GM18517 (cell line): Measurements from ENCODE around the gene COL4A6.

Source experiments
- ATAC-seq: cut with Tn5 transposase; IDR thresholded peaks from one replicate; pipeline ENCODE4 v1.9.1; 2021; ENCODE audit warnings: mild to moderate bottlenecking, moderate library complexity; ENCODE audit not compliant: unreplicated experiment

COL4A6 gene

DNA sequence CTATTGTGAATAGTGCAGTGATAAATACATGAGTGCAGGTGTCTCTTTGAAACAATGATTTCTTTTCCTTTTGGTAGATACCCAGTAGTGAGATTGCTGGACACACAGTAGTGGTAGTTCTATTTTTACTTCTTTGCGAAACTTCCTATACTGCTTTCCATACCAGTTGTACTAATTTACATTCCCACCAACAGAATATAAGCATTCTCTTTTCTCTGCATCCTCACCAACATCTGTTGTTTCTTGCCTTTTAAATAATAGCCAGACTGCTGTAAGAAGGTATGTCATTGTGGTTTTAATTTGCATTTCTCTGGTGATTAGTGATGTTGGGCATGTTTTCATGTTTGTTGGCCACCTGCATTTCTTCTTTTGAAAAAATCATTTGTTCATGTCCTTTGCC, 105.9 kb downstream of the COL4A6 start:
- ATAC-seq: peak; percentile 66

DNA sequence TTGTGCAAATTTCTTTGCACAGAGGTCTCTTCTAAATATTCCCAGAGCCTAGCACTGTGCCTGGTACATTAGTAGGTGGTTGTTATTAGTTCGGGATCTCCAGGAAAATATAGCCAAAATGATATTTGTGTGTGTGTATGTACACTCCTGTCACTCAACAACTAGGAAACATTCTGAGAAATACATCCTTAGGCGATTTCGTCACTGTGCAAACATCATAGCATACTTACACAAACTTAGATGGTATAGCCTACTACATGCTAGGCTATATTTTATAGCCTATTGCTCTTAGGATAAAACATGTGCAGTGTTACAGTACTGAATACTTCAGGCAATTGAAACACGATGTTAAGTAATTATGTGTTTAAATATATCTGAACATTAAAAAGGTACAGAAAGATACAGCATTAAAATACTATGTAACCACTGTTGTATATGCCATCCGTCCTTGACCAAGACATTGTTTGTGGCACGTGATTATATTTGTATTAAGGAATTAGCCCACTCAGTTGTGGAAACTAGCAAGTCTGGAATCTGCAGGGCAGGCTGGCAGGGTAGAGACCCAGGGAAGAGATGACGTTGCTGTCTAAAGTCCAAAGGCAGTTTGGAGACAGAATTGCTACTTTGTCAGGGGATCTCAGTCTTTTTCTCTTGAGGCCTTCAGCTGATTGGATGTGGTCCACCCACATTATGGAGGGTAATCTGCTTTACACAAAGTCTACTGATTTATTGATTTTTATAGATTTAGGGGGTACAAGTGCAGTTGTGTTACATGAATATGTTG, 106.9 kb downstream of the COL4A6 start:
- no peak for ATAC-seq

DNA sequence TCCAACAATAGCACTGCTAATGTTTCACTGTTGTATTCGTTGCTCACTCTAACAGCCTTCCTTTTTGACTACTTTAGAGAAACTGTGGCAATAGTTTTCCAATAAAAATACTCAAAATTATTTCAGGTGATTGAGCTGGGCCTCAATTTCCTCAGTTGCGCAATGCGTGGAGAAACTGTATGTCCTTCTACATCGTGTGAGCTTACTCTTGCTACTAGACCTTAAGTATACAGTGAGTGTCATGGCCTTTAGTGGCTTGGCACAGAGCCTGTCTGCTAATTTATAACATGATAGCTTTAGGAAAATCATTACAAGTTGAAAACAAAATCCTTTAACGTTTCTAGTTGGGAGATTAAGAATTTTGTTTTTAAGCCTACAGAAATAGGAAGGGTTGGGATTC, 114.5 kb downstream of the COL4A6 start:
- no peak for ATAC-seq

DNA sequence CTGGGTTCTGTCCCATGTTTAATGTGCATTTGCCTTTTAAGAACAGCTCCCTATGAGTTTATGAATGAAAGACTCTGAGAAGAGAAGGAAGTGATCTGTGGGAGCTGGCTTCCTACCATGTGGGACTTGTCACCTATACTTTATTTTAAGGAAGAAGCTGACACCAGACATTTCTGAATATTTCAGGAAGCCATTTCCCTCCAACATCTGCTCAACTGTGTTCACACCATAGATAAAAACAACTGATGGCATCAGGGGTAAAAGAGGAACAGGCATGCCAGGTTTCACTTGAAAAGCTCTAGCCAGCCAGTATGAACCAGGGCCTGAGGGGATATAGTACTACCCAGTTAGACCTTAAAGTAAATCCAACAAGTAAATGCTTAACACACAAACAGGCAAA, 116.0 kb downstream of the COL4A6 start:
- no peak for ATAC-seq

DNA sequence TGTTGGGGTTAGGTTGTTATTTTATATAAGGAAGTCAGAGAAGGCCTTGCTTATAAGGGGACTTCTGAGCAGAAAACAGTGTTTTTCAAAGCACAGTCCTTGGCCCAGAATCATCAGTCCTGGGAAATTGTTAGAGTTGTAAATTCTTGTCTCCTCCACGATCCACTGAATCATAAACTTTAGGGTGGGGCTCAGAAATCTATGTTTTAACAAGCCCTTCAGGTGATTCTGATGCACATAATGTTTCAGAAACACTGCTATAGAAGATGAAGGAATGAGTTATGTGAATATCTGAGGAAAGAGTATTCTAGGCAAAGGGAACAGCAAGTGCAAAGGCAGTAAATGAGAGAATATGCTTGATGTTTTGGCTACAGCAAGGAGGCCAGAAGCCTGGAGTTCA, 121.8 kb downstream of the COL4A6 start:
- no peak for ATAC-seq

DNA sequence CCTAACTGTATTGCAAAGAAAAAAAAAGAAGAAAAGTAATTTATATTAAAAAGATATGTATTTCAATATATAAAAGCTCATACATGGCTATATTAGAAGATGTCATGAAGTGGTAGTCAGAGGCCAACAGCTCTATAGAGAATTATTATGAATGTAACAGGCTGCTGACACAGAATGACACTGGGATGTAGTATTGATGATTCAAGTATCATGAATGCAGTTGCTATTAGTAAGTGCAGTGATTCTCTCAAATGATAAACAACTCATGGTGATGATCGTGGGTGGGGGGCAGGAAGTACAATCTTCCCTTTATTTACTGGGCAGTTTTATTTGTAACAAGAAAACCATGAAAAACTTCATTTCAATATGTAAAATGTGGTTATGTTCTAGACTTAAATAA, 124.6 kb downstream of the COL4A6 start:
- ATAC-seq: no peak

DNA sequence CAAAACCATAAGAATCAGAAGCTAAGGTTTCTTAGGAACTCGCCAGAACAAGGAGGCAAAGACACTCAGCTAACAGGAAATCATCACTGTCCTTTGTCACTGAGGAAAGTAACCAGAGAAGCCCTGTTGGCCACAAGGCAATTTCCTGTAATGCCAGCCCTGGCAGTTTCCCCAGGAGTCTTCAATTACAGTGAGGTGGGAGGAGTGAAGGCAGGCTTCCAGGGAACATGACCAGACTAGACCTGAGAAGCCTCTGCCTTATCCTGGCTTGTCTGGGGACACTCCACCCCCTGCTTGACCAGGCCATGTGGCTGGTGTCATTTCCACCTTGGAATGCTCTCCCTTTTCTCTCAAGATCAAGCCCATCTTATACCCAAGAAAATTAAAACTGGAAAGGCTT, 125.3 kb downstream of the COL4A6 start:
- ATAC-seq: no peak

DNA sequence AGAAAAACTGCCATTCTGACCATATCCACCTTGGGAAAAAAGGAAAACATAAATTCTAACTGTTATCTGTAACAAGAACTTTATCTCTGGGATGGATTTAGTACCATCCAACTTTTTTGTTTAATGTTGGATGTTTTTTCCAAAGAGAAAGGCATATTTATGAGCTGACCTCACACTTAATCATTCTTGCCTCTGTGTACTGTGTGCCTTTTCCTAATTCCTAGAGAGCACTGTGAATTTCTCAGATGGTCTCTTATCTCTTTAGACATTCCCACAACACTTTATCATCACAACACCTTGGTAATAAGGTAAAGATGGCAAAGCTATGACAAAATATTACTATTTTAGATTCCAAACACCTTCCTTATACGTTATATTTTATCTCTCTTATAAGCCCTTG, 126.2 kb downstream of the COL4A6 start:
- no peak for ATAC-seq

DNA sequence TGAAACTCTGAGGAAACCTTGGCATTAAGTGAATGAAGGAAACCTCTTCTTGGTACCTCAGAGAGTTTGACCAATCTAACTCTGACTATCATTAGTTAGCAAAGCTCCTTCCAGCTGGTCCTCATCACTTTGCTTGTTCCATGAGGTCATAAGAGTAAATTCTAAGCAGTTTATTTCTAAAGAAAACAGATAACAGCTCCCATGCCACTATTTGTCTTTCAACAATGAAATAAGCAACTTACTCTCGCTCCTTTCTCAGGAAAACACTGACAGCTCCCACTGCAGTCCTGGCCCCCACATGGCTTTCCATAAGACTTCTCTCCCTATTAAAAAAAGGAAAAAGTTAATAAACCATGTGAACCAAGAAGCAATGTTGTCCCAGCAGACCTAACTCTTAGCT, 127.7 kb downstream of the COL4A6 start:
- no peak for ATAC-seq

DNA sequence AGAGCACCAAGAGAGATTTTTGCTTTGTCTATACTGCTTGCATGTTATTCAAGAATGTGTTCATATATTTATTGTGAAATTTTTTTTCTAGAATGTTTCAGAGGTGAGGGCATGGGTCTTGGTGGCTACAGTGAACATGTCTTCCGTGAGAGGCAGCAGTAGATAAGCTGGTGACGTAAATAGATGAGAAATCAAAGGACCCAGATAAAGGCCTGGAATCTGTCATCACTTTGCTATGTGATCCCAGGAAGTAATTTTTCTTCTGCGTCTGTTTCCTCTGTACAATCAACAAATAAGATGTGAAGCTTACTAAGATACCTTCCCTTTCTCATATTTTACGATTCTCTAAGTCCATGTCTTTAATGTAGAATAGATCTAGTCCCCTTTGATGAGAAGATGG, 129.1 kb downstream of the COL4A6 start:
- no peak for ATAC-seq

DNA sequence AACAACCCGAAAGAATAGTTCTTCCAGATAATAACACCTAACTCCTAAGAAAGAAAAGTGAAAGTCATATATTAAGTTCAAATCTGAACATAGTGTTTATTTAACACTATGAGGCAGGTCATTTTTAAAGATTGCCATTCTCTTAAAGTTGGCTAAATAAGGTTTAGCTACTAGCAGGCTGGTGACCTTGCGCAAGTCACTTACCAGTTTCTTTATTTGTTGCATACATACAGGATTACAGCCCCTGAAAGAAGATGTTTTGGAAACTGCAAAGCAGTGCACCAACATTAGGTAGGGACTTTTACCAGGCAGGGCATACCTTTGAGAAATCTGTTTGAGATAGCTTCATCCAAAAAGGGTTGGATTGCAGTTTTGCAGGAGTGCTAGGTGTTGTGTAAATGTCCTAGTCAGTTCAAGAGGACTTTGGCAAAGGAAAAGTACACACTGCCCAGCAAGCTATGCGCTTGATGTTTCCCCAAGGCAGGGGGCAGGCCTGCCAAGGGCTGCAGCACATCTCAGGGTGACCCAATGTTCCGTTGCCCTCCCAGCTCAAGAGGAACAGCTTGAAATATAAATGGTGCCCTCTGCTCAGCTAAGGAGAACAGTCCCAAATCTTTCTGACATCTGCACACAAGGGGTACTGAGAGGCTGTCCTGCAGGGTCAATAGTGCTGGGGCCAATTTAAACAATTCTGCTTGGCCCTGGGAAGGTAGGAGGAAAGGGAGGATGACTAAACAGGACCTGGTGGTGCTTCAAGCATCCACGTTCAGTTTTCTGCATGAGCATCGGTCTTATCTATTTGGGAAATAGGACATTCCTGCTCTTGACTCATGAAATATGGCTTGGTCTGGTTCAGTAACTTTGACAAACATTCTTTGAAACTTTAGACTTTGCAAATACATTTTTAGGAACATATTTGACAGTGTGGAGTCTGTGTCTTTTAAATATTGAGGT, 130.8 kb downstream of the COL4A6 start:
- no peak for ATAC-seq

DNA sequence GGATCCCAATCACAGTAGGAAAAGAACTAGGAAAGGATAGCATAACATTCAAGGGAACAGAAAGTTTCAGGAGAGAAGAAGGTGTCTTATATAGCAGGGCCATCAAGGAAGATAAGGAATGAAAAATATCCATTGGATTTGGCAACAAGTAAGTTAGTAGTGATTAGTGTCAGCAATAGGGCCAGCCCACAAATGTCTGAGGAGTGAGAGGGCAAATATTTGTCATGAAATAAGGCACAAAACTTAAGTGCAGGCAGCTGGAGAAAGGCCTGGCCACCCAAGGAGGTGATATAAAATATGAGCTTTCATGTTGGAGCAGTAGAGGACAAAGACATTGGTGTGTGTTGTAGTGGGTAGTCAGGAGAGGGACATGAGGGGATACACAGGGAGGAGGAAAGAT, 132.1 kb downstream of the COL4A6 start:
- no peak for ATAC-seq

DNA sequence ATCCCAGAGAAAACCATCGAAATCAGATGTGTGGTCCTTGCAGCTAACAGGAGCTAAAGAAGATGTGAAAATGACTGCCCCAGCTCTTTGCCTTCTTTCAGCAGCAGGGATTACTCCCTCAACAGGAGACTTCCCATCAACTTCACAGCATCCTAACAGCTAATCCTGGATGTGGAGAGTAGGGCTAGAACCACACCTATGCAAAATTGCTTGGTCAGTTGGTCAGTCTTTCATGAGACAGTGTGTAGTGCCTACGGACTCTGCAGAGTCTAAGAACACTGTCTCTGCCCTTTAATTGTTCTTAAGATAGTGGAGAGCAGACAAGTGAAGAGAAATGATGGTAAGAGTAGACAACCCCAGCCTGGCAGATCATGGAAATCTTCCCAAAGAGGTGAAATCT, 133.5 kb downstream of the COL4A6 start:
- no peak for ATAC-seq

DNA sequence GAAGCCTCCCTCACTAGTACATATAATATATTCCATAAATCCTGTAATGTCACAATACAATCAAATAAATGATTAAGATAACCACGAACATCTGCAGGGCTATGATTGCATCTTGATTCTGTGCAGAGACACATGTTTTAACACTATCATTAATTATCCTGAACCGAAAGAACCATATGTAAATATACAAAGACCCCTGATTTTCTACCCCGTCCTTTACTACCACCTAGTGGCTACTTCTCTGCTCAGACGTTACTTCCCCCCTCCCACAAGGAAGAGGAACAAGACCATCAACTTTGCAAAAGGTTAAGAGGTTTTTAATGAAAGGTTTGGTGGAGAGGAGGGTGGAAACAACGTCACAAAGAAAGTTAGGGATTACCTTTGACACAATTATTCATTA, 134.0 kb downstream of the COL4A6 start:
- ATAC-seq: no peak

DNA sequence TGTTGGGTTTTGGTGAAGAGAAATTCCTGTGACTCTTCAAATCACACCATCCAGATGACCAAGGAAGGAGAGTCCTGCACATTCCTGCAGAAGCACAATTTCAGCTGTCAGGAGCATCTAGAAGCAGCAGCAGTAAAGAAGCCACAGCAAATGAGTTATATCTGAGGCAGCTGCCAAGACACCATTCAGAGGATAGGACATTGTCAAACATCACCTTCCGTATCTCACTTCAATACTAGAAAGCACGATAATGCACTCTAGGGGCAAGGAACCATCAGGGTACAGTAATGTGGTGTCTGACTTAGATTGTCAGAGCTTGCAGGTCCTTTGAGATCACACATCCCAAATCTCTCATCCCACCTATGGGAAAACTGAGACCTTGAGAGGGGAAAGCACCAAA, 134.5 kb downstream of the COL4A6 start:
- no peak for ATAC-seq

DNA sequence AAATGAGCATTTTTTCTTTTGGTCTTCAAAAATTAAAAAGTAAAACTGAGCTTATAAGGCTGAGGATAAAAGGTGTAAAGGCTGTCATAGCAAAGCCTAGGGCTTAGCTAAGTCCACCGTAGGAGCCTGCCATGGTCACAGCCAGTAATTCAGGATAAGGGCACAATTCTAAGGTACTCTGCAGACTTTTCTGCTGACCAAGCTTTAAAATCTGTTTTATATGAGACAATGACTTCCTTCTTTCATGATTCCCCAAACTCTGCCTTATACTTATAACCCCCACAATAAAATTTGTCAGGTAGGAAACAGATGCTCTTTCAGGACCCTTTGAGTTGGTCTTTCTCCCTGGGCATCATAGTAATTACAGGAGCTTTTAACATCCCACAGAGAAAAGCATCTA, 138.5 kb downstream of the COL4A6 start:
- no peak for ATAC-seq

DNA sequence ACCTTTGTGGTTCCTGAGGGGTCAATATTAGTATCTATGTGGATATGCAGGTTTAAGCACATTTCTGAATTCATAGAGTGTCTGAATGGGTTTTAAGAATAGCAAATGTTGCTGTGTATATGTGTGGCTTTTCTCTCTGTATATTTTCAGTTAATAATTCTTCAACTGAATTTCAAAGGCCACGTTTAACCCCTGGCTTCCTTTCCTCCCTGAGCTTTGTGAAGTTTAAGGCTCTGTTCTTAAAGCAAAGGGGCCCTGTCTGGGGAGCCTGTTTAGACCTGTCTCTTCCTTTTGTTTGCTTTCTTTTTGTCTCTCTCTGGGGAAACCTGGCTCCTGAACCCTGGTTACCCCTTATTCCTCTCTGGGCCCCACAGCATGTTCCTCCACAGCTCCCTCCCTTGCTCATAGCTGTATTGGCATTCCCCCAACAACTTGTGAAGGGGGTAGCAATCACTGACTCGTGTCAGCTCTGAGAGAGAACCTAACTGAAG, 139.1 kb downstream of the COL4A6 start:
- ATAC-seq: no peak

DNA sequence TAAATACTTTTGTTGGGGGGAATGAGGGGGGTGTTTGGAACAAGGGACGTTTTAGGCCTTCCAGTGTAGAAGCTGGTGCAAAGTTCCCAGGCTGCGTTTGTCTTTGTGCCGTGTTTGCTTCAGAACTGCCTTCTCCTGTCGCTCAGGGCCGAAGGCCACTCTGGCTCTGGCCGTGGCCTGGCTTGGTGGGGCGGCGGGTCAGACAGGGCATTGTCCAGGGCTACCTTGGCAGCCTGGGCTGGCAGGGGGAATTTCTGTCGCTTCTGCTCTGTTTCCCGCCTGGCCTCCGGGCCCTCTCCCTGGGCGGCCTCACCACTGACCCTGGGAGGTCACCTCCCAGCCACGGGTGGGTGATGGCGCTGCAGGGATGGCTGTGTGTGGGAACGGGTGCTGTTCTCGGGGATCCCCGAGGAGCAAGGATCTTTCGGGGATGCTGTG, 140.0 kb downstream of the COL4A6 start:
- ATAC-seq: no peak

DNA sequence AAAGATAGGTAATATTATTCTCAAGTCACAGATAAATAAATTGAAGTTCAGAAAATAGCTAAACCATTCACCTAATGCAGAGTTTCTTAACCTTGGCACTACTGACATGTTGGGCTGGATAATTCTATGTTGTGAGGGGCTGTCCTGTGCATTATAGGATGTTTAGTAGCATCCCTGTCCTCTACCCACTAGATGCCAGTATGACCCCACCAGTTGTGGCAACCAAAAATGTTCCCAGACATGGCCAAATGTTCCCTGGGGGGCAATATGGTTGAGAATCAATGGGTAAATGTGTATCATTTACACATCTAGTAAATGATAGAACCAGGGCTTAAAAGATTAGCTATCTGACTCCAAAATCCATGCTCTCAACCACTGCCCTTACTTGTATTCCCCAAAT, 140.9 kb downstream of the COL4A6 start:
- no peak for ATAC-seq

DNA sequence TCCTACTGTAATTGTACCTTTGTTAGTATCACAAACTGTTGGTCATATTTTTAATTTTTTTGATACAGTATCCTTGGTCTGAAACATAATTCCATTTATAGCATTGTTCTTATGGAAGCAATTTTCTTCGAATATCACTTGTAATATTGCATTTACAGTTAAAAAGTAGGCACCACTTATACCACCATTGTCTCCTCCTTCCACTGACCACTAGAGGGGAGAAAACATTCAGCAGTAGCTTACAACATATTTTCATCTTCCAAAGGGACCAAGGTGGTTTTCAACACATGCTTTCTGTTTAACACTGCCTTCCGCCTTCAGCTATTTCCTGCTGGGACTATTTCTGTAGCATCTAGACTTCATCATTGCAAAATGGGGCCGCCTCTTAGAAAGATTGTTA, 146.2 kb downstream of the COL4A6 start:
- no peak for ATAC-seq

DNA sequence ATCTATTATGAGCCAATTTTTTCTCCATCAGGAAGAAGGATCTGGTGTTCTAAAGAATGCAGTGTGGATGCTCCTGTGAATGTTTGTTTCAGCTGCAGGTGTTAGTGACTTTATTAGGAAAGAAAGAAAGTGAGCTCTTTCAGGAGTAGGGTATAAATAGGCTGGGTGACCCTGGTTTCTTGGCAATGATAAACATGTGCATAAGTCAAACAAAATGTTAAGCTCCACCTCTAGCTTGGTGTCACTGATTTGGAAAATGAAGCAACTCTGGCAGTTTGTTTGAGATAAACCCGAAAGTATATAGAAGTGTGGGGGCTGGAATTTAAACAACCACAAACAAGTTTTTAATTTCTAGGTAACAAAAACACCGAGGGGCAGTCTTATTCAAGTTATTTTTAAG, 152.3 kb downstream of the COL4A6 start:
- ATAC-seq: no peak

DNA sequence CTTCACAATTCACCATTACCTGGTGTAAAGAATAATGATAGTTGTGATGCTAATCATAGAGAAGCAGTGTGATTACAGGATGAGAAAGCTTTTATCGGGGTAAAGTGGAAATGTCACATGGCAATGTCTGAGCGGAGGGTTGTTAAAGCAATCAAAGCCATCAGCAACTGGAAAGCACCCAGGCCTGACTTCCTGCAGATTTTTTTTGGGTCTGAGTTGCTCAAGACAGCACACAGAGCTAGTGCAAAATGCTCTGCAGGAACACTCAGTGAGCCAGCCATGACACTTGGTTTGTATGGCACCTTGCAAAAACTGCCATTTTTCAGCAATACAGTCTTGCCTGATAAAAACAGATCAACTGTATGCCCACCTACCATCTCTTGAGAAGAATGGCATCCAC, 152.9 kb downstream of the COL4A6 start:
- ATAC-seq: no peak
